LHCN-M2 (cell line): ENCODE results near the gene TOGARAM2. TPM values are rescaled to one million over a fixed set of nuclear protein-coding genes. Genes with fewer than 3 reads are reported as not detected.

ENCODE experiments used
- DNase-seq: peaks from one replicate; pipeline ENCODE4 v3.0.0-alpha.2; 2012; ENCODE audit warnings: low read depth
- total RNA-seq: library from RNA; depleted of rRNA; stranded (reverse); fragments of >200 nt; gene quantifications from 2 replicates; pipeline ENCODE4 v1.2.3, GENCODE V29; 2014

Gene TOGARAM2
- total RNA-seq, 1 experiment from 2014 or later, result 0.75 TPM

DNA sequence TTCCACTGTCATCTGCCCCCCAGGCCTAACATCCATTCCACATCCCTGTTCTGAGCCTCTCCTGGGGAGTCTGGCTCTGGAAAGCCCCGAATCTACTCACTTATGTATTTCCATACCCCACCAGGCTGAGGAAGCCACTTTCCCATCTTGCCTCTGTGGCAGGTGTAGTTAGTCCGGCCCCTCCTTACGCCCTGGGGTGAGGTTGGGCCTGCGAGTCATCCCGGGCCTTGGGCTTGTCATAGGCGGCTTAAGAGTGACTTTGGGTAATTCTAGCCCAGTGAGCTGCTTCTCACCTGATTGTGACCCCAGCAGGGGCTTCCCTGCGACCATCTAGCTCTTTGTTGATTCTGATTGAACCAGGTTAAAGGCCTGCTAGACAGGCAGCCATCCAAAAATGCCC is 72.1 kb downstream of the TOGARAM2 start:
- no peak for DNase-seq

DNA sequence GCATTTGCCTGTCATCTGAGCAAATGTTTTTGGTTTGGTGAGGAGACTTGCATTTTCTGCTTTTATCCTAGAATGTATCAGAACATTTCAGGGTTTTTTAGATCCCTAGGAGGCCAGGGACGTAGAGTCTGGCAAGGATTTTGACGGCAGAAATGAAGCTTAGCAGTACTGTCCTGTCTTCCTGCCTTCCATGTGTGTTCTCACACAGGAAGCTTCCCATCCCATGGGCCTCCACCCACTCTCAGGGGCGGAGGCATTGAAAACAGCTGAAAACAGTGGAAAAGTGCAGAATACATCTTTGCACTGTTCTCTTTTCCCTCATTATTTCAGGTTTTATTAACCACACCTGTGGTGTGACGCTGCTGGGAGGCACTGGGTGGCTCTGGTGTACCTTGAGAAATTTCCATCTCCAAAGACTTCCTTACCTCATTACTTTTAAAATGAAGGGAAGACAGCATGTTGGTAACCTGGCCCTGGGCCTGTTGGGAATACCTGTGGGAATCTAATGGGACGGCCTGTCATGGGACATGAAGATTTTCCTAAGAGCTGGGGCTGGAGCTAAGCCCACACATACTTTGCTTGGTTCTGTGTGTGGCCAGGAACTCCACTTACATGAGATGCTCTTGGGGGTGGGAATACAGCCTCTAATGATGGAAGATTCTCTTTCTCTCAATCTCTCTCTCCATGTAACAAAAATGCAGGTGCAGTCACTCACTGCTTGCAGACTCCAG is 72.7 kb downstream of the TOGARAM2 start:
- DNase-seq, result no peak

DNA sequence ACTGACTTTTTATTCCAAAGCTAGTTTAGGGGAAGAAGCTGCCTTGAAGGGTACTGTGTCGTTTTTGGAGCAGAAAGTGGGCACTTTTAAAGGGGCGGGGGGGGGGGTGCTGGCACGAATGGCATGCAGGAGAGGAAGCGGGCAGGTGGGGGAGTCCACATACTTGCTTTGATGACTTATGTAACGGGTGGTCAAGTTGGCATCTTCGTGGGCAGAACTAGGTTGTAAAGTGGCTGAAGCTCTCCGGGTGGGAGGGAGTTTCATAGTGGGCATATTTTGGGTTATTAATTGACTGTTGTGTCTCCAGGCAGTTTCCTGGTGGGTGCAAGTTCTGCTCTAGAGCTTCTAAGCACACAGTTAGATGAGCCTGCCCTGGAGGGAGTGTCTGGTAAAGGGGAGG is 73.3 kb downstream of the TOGARAM2 start:
- no peak for DNase-seq

DNA sequence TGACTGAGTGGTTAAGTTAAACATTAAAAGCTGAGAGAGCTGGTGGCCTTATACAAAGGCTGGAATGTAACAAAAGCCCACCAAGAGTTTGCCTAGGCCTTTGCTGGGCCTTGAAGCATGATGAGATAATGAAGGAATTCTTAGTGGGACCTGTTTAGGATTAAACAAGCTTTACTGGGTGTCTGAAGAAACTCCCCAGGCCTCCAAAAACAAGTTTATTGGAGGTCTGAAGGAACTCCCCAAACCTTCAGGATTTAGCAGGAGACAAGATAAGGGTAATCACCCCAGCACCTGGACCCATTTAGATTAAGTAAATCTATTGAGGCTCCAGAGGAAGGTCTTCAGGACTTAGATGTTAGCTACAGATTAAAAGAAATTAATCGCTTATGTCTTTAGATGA is 74.5 kb downstream of the TOGARAM2 start:
- DNase-seq, result no peak

DNA sequence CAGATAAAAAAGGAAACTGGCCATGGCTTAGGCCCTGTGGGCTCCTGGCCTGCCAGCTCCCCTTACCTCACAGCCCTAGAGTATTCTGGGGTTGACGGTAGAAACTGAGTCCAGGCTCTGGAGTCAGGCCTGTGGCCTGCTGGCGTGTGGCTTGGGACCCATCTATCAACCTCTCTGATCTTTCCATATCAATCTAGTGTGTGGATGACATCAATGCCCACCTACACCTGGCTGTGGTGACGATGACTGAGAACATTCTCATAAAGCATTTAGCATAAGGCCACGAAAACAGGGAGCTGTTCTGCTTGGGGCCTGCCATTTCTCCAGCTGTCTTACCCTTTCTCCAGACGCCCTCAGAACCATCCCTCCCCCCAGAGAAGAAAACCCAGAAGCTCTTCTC is 75.4 kb downstream of the TOGARAM2 start:
- DNase-seq, result no peak

- DNase-seq, result no peak
Observed at GRCh38 chr2:29057006-29057405, 75.9 kb downstream of the TOGARAM2 start.

- no peak for DNase-seq
Observed at GRCh38 chr2:29059624-29060023, 78.5 kb downstream of the TOGARAM2 start.

- no peak for DNase-seq
Observed at GRCh38 chr2:29060441-29060840, 79.3 kb downstream of the TOGARAM2 start.

GRCh38 chr2:29061176-29061575 is 80.1 kb downstream of the TOGARAM2 start:
- no peak for DNase-seq

DNA sequence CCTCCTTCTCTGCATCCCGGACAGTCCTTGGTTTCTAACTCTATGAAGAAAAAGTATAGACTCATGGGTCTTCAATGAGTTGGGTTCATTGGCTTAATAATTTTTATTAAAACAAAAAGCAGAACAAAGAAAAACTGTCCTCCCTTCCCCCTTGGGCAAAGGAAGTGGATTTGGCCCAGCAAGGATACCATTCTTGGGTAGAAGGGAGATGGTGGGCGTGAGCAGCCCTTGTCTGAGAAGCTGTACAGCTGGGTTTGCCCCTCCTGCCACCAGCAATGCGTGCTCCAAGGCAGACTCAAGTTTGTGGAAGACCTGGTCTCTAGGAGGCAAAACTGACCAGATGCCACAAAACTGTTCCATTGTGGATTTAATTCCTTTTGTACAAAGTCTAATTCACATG is 80.5 kb downstream of the TOGARAM2 start:
- no peak for DNase-seq

DNA sequence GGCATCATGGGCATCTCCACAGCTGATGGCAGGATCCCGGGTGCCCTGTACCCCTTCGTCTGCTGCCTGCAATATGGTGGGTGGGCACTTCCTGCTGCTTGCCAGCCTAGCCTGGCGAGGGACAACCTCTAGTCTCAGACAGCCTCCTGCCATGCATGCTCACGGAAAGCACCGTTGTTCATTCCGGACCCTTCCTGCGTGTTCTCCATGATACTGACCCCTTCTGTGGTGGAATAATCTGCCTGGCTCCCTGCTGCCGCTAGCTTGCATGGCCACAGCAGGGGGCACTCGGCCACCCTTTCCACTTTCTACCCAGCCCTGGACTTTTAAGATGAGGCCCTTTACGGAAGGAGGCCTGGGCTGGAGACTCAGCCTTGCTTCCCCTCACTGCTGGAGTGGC is 81.3 kb downstream of the TOGARAM2 start:
- no peak for DNase-seq

- DNase-seq, result no peak
Observed at GRCh38 chr2:29063056-29063455, 82.0 kb downstream of the TOGARAM2 start.

DNA sequence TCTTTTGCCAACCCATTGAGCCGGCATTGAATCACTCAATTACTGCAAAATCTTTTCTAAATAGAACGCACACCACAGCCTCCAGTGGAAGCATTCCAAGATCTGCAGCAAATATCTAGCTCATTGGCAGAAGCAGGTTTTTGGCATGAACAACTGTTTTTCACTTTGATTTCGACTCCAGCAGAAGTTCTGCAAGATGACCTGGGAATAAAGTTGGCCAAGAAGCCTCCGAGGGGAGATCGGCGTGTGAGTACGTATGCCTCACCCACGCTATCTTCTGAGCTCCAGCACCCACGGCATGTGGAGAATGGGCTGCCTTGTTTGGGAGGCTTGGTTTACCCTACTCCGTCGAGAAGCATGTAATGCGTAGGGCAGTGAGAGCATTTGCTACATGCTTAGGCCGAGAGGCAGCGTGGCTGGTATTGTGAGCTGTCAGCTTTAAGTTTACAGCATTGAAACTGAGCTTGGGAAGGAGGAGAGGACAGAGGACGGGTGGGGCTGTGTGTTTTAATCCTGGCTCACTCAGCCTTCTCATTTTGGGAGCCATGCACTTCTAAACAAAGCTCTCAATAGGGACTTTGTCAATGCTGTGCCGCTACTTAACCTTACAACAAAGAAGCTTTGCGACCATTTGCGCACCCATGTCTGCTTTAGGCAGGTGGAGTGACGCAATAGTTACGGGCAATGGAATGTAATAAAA is 82.7 kb downstream of the TOGARAM2 start:
- DNase-seq, result peak; percentile 37

GRCh38 chr2:29064346-29064715 is 83.2 kb downstream of the TOGARAM2 start:
- DNase-seq, result no peak

- DNase-seq, result no peak
Observed at GRCh38 chr2:29064746-29065067, 83.6 kb downstream of the TOGARAM2 start.

DNA sequence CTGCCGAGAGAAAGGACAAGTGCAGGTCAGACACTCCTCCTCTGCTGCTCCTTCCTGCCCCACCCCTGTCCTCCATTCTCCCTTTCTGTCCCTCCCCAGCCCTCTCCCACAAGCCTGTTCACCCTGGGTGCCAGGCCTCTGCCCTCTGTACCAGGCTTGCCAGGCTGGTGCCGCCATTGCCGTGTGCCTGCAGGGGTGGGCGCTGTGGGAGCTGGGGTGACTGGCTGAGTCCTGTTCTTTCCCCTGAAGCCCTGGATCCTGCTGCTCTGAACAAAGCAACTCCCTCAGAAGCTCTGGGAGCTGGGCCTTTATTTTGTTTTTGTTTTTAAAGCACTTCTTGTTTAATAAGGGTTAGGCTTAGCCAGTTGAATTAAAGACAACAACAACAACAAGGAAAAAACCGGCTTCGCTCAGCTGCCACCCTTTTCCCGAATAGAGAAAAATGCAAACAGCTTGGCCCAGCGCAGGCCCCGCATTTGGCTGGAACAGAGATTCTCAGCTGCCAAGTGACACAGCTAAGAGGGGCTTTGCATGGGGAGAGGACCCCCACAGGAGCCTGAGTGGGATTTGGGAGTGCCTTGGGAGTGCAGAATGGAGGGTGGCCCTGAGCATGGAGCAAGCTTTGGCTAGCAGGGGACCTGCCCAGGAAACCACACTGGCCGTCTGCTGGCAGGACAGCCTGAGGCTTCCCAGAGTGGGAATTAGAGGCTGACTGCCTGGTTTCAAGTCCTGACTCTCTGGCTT is 84.1 kb downstream of the TOGARAM2 start:
- DNase-seq, result no peak

- DNase-seq, result no peak
Observed at GRCh38 chr2:29066271-29066860, 85.3 kb downstream of the TOGARAM2 start.

DNA sequence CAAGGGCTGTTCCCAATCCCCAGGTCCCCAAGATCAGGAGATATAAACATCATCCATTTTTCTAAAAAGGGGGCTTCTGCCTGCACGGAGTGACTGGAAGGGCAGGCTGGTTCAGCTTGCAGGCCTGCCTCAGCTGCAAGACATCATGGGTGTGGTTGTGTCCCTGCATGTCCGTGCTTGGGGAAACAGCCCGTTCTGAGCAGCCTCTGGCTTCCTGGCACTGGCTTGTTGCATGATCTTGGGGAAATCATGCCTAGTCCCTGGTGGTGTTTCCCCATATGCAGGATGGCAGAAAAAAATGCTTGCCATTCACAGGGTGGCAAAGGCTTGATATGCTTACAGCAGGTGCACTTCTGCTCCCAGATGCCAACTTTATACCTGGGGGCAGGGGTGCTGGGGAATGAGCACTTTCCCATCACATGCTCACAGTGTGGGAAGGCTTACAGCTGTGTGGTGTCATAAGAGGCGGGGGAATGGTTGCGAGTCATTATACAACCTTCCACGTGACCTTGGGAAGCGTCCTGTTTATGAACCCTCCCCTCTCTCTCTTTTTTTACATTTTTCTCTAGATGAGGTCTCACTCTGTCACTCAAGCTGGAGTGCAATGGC is 86.0 kb downstream of the TOGARAM2 start:
- DNase-seq, result no peak

- no peak for DNase-seq
Observed at GRCh38 chr2:29068513-29068912, 87.4 kb downstream of the TOGARAM2 start.

DNA sequence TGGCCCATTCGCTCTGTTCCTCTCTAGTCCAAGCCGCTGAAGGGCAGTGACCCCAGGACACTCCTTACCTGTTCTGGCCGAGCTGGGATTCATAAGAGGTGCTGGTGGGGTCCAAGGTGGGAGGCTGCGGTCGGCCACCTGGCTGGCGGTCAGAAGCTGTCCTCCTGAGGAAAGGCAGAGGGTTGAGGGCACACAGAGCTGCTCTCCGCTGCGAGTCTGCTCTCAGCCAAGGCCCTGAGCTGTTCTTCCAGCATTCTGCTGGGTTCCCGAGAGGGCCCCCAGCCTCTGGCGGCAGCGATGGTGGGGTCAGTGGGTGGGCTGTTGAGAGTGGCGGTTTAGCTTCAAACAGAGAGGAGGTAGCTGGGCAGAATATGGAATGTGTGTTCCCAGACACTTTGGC is 89.4 kb downstream of the TOGARAM2 start:
- DNase-seq, result no peak

DNA sequence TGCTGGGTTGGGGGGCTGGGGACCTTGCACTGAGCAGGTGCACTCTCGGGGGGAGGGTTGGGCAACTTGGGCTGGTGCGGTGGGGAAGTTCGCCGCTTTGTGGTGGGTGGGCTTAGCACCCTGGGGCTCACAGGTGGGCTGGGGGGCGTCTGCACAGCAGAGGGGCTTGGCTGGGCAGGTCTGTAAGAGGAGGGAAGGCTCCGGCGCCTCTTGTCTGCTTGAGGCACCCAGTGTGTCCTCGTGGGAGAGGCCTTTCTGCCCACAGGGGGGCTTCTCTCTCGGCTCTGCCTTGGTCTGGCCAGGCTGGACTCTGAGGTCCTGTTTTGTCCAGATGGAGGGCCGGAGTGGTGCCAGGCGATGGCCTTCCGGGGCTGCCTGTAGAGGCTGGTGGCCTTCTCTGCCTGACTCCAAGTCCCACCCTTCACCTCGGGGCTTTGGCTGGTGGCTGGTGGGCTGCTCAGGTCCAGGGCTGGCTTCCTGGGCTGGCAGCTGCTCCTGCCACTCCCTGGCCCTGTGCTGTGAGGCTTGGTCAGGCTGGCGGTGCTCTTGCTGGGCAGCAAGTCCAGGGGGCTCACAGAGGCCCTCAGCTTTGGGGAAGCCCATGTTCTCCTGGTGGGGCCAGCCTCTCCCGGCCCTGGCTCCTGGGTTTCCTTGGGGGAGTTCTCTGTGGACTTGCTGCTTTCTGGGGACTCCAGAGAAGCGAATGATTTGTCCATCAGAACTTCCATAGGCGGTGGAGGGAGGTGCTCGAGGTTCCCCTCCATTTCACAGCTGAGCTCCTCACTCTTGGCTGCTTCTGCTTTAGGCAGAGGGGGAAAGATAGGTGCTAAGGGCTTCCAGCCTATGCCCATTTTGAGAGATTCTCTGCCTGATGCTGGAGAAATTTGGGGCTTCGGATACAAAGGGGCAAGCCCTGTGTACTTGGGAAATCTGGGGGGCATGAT is 90.2 kb downstream of the TOGARAM2 start:
- DNase-seq, result no peak
